Inferior parietal cortex (tissue), 1 donor: Measurements from ENCODE around the gene CD34.
A peak's percentile ranks its signal among the peaks of the same experiment; 100 is the strongest.

Experiments
- DNase-seq: peaks from one replicate; pipeline ENCODE4 v3.0.0-alpha.2; 2016; ENCODE audit errors: extremely low spot score

Gene CD34

GRCh38 chr1:207875532-207875931 lies 35.4 kb downstream of the CD34 start:
- no peak for DNase-seq

GRCh38 chr1:207873055-207873890 lies 37.7 kb downstream of the CD34 start:
- DNase-seq, result no peak

DNA sequence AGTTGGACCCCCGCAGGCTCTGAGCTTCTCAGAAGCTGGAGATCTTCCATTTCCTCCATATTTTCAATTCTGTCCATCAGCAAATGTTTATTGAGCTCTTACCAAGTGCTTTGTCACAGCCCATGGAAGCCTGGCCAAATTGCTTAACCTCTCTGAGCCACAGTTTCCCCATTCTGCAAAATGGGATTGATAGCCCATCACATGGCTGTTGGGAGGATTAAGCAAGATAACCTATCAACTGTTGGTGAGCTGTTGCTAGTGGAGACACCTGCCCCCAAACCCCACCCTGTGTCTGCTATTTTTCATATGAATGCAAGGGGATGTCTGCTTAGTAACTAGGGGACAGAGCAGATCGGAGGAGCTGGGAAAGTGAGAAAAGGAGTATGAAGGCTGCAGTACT lies 38.3 kb downstream of the CD34 start:
- no peak for DNase-seq

DNA sequence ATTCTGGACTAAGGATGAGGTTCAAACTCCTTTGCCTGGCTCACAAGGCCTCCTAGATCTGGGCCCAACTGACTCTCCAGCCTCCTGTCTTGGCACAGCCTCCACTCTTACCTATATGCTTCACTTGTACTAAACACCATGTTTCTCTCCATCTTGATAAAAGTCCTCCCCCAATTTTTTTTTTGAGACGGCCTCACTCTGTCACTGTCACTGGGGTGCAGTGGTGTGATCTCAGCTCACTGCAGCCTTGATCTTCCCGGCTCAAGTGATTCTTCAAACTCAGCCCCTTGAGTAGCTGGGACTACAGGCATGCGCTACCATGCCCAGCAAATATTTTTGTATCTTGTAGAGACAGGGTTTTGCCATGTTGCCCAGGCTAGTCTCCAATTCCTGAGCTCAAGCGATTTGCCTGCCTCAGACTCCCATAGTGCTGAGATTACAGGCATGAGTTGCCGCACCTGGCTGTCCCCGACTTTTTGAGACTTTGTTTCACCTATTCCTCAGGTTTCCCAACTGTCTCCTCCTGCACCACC lies 39.7 kb downstream of the CD34 start:
- DNase-seq, result no peak

- DNase-seq, result no peak
These were observed 40.5 kb downstream of the CD34 start for GRCh38 chr1:207870306-207871031.

- DNase-seq, result no peak
These were observed 41.1 kb downstream of the CD34 start for GRCh38 chr1:207869859-207870258.

- DNase-seq, result peak; percentile 85
These were observed 41.9 kb downstream of the CD34 start for GRCh38 chr1:207868774-207869721.

DNA sequence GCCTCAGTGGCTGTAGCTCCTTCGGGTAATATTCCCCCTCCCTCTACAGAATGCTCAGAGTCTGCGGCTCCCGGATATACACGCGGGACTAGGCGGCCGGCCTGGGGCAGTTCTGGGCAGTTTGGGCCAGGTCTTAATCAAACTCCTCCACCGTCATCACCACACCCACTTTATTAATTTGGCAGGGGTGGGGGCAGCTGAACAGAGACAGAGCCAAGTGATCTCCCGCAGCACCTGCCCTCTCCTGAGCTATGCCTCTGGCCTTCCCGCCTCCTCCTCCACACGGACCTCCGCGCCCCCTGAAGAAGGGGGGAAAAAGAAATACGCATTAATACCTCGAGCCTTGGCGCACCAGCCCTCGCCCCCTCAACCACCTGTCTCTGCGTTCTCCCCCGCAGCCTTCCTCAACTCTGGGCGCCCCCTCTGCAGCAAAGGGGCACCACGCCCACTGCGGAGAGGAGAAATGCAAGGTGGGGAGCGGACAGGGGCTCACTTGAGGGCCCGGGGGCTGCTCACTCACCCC lies 42.6 kb downstream of the CD34 start:
- DNase-seq, result no peak

DNA sequence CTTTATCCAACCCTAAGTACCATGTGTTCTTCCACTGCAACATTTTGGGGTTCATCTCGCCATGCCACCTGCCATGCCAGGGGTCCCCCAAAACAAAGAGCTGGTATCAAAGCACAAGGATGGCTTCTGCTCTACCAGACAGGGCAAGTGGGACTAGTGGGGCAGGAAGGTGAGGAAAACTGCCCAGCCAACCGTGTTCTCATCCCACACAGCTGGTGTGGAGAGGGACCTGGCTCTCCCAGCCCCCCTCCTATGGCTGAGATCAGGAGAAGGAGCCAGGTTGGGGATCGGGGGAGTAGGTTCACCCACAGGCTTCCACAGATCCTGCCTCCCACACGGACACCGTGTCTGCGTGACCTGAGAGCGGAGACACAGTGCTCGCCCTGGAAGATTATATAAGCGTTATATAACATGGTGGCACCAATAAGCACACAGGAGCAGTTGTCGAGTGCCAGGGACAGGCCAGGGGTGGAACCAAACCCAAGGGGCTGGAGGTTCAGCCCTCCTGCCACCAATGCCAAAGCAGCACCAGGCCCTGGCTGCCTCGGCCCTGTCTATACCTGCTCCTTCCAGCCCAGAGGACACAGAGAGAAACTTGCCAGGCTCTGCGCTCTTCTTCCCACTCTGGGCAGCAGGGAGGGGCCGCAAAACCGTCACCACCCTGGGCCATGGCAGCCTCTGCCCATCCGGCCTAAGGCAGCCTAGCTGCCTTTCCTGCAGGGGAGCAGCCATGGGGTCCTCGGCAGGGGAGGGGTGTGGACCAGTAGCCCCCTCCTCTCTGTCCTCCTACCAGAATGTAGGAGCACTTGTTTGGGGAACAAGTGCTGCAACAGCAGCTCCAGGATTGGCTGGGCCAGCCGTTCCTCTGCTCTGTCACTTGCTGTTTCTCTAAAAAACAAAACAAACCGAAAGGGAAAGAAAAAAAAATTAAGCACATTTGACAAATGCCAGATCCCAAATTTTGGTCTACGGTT lies 43.5 kb downstream of the CD34 start:
- peak; percentile 47 for DNase-seq

GRCh38 chr1:207866471-207867135 lies 44.3 kb downstream of the CD34 start:
- DNase-seq, result peak; percentile 72

DNA sequence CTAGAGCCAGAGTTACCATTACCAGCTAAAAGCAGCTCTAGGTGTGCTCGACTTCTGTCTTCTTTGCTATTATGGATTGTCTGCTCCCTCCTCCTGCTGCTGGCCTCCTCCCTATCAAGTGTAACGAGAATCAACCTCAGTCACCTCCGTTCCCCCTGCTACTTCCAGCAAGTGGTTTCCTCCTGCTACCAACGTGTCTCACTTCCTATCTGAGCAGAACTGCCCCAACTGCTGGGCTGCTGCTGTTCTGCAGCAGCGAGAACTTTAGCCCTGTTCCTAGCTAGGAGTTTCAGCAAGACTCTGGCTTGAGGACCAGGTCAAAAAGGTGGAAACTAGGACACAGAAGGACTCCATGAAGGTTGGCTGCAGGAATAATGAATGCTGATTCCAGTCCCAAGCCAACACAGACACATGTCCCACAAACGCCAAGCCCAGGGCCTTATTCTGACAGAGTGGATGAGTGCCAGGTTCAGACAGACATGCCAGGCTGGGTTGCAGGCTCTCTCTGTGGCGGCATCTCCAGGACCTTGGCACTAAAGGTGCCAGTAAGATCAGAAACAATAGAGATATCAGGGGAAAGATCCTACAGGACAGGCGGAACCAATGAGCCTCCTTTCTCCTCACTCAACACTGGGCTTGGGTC lies 46.9 kb downstream of the CD34 start:
- DNase-seq, result no peak

GRCh38 chr1:207862241-207862787 lies 48.6 kb downstream of the CD34 start:
- no peak for DNase-seq

DNA sequence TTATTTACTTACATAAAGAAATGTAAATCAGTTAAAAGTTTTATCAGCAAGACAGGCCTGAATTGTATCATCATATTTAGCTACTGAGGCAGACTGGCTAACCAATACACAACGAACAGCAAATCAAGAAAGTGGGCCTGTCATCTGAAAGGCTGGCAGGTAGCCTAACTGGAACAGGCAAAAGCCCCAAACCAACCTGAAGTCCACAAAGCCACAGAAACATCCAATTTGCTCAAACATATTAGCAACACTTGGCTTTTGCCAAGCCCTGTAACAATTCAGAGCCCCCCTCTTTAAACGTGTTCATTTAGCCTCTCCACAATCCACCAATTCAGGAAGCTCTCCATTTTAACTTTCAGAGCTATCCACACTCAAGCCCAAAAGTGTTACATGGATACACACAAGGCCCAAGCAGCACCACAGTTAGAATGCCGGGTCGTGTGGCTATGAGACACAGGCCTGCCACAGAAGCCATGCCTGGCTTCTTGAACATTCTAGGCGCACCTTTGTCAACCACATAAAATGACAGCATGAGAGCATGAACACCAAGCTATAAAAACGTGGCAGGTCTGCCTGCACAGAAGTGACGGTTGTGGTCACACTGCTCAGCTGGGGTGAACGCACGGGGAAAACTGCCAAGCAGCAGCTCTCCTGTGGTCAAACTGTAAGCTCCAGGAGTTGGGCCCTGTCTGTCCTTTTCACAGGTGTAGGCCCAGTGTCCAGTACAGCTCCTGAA lies 49.3 kb downstream of the CD34 start:
- DNase-seq, result no peak

GRCh38 chr1:207860531-207860930 lies 50.4 kb downstream of the CD34 start:
- DNase-seq, result no peak

DNA sequence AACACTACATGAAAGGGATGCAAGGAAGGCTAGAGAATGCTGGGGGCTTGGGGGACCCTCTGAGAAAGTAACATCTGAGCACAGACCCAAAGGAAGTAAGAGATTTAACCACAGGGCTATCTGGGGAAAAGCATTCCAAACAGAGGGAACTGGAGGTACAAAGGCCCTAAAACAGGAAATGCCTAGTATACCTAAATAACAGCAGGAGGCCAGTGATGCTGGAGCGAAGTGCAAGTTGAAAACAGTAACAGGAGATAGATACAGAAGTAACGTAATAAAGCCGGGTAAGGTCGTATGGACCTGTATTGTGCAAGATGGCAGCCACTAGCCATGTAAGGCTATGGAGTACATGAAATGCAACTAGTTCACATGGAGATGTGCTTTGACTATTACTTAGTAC lies 52.1 kb downstream of the CD34 start:
- DNase-seq, result no peak

GRCh38 chr1:207858281-207858680 lies 52.6 kb downstream of the CD34 start:
- no peak for DNase-seq

DNA sequence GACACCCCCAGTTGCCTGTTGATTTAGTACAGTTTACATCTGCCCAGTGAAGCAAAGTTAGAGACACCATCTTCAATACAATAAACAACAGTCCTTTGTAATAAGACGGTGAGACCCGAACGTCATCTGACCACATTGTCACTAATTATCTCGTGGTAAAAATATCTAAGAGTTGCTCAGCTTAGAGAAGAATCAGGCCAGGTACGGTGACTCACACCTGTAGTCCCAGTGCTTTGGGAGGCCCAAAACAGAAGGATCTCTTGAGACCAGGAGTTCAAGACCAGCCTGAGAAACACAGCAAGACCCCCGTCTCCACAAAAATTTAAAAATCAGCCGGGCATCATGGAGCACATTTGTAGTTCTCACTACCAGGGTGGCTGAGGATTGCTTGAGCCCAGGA lies 53.5 kb downstream of the CD34 start:
- no peak for DNase-seq
